AG08396 (cell line): ENCODE data around the gene PCSK5.
"Not testable (repeated sequence)": the region's sequence is repeated elsewhere in the genome, so short reads cannot be mapped to it uniquely, and the experiment has no call there.

Experiments used
- DNase-seq: peaks from one replicate; pipeline ENCODE4 v3.0.0; 2012; ENCODE audit warnings: low spot score, mixed read lengths

PCSK5 gene

DNA sequence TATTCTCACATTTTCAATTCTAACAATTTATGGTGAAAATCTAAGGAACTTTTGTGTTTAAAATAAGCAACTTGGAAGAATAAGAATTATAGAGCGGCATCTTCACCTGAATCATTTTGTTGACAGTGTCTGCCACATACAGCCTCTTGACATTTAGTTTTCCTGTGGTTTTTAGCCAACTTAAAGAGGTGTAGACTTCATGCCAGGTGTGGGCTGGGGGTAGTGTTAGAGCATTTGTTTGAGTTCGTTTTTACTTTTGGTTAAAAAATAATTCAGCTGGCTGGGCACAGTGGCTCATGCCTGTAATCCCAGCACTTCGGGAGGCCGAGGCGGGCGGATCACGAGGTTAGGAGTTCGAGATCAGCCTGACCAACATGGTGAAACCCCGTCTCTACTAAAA, 72.8 kb downstream of the PCSK5 start:
- not testable (repeated sequence) for DNase-seq

- no peak for DNase-seq
Measured at GRCh38 chr9:75964427-75964826, 74.0 kb downstream of the PCSK5 start.

- no peak for DNase-seq
Measured at GRCh38 chr9:75965231-75965630, 74.8 kb downstream of the PCSK5 start.

DNA sequence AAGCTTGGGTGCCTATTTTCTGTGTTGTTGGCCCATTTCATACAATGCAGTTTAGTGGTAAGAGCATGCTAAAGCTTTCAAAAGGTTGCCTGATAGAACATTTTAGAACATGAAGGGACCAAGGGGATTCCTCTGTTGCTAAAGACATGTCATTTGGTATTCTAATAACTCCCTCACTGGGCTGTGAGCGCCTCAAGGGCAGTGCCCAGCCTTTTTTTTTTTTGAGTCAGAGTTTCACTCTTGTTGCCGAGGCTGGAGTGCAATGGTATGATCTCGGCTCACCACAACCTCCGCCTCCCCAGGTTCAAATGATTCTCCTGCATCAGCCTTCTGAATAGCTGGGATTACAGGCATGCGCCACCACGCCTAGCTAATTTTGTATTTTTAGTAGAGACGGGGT, 77.1 kb downstream of the PCSK5 start:
- DNase-seq, result no peak

DNA sequence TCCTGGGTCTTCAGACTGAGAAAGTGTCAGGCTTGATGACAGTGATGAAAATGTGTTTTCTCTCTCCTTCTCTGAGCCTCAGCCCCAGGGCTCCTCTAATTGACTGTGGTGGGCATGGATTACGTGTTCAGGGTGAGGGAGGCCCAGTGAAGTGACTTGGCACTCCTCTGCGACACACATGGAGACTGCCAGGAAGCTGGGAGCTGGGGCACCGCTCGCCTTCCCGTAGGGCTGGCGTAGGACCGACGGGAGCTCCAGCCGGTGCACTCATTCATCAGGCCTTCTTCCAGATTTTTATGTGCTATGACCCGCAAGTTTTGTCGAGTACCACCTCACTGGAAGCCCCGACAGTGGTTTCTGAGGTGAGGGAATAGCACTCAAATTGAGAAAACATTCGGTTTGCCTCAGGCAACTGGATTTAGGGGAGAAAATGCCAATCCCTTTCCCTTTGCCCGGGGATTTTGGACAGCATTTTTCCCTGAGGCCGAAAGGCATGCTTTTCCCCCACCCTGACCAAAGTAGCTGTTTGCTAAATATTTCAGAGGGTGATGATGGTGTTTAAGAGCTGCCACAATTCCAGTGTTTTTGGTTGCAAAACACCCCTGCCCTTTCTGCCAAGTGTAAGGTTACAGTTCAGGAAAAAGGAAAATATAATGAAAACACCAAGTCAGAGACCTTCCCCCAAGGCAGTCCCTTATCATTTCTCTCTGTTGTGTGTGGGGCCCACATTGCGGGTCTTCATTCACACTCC, 83.7 kb downstream of the PCSK5 start:
- no peak for DNase-seq

DNA sequence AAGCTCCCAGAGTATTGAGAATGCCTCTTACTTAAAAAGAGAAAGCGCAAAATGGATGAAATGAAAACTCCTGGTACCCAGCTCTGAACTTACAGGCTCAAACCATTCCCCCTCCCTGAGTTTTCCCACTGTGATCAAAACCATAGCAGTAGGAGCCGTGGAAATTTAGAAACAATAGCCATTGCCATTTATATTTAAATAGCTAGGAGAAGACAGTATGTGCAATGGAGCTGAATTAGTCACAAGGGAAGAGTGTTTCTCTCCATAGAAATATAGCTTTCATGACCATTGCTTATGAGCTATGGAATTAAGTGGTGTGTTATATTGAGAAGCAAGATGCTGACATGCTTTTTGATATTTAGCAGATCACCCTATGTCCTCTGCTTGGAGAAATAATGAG, 84.6 kb downstream of the PCSK5 start:
- DNase-seq, result no peak

DNA sequence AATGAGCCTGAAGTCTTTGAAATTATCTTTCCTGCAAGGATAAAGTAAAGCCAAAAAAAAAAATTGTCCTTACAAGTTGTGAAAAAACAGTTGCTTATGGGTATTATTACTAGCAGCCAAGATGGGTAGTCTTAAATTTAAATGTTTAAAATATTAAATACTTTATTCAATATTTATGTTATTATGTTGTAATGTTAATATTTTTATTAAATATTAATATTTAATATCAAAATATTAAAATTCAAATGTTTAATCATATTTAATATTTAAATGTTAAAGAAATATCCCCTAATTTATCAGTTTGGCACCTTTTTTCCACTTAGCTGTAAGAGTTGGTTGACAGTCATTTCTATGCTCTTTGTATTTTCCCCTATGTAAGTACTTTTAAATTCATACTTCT, 86.1 kb downstream of the PCSK5 start:
- no peak for DNase-seq

GRCh38 chr9:75979362-75979761, 88.9 kb downstream of the PCSK5 start:
- DNase-seq, result peak; percentile 17

GRCh38 chr9:75983319-75984045, 93.0 kb downstream of the PCSK5 start:
- no peak for DNase-seq

DNA sequence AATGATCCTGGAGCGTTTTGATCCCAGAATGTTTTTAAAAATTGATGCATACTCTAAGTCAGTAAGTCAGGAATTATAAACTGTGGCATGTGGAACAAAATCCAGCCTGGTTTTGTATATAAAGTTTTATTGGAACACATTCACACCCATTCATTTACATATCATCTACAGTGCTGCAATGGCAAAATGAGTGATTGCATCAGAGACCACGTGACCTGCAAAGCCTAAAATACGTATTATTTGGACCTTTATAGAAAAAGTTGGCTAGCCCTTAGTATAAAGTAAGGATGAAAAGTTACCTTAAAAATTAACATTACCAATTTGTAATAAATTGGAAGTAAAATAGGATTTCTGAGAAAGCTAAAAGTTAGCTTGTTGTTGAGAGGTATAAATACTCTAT, 95.0 kb downstream of the PCSK5 start:
- DNase-seq, result no peak

- DNase-seq, result no peak
Measured at GRCh38 chr9:75988663-75989062, 98.2 kb downstream of the PCSK5 start.

GRCh38 chr9:75990156-75990555, 99.7 kb downstream of the PCSK5 start:
- no peak for DNase-seq

DNA sequence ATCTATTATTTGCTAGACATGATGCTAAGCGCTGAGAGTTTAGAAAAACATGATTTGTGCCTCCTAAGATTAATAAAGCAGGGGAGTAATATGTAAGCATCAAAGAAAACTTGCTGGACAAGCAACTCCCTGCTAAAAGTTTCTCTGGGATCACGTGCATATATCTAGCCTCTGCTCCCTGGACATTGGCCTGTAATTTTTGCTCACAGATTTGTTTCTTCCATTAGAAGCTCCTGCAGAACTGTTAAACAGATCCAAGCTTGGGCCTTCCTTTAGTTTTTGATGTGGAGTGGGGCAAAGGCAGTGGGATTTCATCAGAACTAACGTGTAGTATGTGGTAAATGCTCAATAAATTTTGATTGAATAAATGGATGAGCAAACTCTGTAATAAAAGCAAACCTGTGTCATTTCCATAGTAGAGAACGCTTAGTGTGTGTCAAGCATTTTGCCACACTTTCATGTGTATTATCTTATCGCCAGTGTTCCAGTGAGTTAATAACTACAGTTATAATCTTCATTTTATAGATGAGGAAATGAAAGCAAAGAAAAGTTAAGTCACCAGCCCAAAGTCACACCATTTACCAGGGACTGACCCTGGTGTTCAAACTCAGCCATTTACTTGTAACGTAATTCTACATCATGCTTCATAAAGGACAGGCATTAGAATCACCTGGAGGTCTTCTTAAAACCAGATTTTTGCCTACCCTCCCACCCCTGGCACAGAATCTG, 100.3 kb downstream of the PCSK5 start:
- DNase-seq, result no peak

DNA sequence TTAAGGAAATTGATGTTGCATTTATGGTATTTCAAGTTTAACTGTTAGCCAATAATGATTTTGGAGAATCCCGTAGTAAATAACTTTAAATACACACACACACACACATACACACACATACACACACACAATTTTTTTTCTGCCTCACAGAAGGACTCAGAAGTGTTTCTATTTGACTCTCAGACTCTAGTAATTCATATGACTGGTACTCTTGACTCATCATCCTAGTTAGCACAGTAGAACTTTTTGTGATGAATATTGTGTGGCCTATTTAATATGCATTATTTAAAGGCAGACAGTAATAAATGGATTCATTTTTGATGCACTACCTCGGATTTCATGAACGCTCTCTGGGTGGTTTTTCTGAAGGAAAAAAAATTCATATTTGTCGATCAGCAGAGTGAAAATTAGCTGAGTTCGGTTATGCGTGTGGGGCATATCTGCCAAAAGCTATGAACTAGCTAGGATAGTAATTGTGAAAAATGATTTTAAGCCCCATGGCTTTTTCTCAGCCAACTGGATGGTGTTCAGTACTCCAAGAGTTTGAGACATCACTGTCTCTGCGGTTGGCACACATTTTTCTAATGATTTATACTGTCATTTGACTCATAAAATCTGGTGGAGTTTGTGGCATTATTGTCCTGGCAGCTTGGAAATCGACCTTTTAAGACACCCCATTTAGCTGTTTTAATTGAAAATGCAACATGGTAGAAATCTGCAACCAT, 102.2 kb downstream of the PCSK5 start:
- DNase-seq, result no peak

DNA sequence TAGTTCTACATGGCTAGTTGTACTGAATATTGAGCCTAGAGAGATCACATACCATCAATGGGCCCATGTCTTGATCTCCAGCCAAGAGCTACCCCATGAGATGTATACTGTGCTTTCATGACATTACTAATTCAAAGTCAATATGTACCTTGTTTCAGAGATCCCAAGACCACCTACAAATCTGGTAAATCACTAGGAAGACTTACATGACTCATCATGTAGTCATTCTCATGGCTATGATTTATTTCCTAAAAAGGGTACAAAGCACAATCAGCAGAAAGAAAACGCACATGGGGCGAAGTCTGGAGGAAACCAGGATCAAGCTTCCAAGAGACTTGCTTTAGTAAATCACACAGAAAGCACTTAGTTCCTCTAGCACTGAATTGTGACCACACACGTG, 103.0 kb downstream of the PCSK5 start:
- no peak for DNase-seq

- DNase-seq, result no peak
Measured at GRCh38 chr9:75995066-75995465, 104.6 kb downstream of the PCSK5 start.

GRCh38 chr9:75996726-75997125, 106.3 kb downstream of the PCSK5 start:
- DNase-seq, result no peak

- no peak for DNase-seq
Measured at GRCh38 chr9:75997206-75997605, 106.7 kb downstream of the PCSK5 start.

GRCh38 chr9:75998096-75998780, 107.8 kb downstream of the PCSK5 start:
- DNase-seq, result no peak

GRCh38 chr9:76001459-76001858, 111.0 kb downstream of the PCSK5 start:
- no peak for DNase-seq

GRCh38 chr9:76003041-76003440, 112.6 kb downstream of the PCSK5 start:
- DNase-seq, result no peak

GRCh38 chr9:76004526-76004925, 114.1 kb downstream of the PCSK5 start:
- no peak for DNase-seq
